Chondrocyte (in vitro differentiated cells): ENCODE measurements around the gene TIE1. TPM values are rescaled to one million over a fixed set of nuclear protein-coding genes. Genes with fewer than 3 reads are reported as not detected.

ENCODE experiments used
- DNase-seq: peaks from one replicate; pipeline ENCODE4 v3.0.0; 2021; ENCODE audit warnings: mixed read lengths, low spot score
- H3K27ac Mint-ChIP-seq: one replicate; pipeline ENCODE4 v1.8.0; 2021; ENCODE audit warnings: mild to moderate bottlenecking, moderate library complexity, mixed read lengths; ENCODE audit not compliant: unreplicated experiment
- H3K27me3 Mint-ChIP-seq: 2 replicates; pipeline ENCODE4 v1.8.0; 2021; ENCODE audit warnings: low read depth, mixed read lengths
- H3K36me3 Mint-ChIP-seq: 2 replicates; pipeline ENCODE4 v1.8.0; 2021; ENCODE audit warnings: low read depth, mixed read lengths
- H3K4me1 Mint-ChIP-seq: 2 replicates; pipeline ENCODE4 v1.8.0; 2021; ENCODE audit warnings: low read depth, mild to moderate bottlenecking, mixed read lengths
- H3K4me3 Mint-ChIP-seq: one replicate; pipeline ENCODE4 v1.8.0; 2021; ENCODE audit warnings: mild to moderate bottlenecking, moderate library complexity, mixed read lengths; ENCODE audit not compliant: unreplicated experiment
- H3K9me3 Mint-ChIP-seq: 2 replicates; pipeline ENCODE4 v1.8.0; 2021; ENCODE audit warnings: low read depth, mixed read lengths
- total RNA-seq: library from RNA; stranded (reverse); gene quantifications from 3 replicates; pipeline ENCODE4 v1.2.1, GENCODE V29; 2021
- TF ChIP-seq, protein P1 (sequence below): fragments of 200-600 bp; sonication (generic); IDR thresholded peaks from 2 replicates; pipeline ENCODE4 v1.5.0; 2021; ENCODE audit warnings: antibody characterized with exemption, mild to moderate bottlenecking, moderate library complexity

Gene TIE1
- total RNA-seq, 1 donor from 2014 or later: not detected

DNA sequence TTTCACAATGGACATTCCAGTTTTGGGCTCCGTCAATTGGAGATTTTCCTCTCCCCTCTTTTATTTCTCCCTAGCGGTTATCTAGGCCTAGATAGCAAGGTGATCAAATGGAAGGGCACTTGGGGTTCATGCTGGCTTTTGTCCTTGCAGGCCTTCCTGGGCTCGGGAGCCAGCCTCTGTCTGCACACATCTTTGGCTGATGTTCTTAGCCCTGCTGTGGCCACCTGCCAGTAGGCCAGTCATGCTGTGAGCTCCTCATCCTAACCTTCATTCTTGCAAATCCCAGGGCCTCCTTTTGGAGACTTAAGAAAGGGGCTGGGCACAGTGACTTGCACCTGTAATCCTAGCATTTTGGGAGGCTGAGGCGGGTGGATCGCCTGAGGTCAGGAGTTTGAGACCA lies 13.5 kb downstream of the TIE1 start:
- Mint-ChIP-seq H3K4me1 (no peaks in the 10 kb centered on the region), H3K27ac (no peak overlapping the region), H3K27me3 (no peaks in the 10 kb centered on the region), H3K36me3 (no peaks in the 10 kb centered on the region), H3K4me3 (no peak overlapping the region), H3K9me3 (no peaks in the 10 kb centered on the region)
- DNase-seq: peak; percentile 33
- TF ChIP-seq, protein P1, sequence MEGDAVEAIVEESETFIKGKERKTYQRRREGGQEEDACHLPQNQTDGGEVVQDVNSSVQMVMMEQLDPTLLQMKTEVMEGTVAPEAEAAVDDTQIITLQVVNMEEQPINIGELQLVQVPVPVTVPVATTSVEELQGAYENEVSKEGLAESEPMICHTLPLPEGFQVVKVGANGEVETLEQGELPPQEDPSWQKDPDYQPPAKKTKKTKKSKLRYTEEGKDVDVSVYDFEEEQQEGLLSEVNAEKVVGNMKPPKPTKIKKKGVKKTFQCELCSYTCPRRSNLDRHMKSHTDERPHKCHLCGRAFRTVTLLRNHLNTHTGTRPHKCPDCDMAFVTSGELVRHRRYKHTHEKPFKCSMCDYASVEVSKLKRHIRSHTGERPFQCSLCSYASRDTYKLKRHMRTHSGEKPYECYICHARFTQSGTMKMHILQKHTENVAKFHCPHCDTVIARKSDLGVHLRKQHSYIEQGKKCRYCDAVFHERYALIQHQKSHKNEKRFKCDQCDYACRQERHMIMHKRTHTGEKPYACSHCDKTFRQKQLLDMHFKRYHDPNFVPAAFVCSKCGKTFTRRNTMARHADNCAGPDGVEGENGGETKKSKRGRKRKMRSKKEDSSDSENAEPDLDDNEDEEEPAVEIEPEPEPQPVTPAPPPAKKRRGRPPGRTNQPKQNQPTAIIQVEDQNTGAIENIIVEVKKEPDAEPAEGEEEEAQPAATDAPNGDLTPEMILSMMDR: no peak

DNA sequence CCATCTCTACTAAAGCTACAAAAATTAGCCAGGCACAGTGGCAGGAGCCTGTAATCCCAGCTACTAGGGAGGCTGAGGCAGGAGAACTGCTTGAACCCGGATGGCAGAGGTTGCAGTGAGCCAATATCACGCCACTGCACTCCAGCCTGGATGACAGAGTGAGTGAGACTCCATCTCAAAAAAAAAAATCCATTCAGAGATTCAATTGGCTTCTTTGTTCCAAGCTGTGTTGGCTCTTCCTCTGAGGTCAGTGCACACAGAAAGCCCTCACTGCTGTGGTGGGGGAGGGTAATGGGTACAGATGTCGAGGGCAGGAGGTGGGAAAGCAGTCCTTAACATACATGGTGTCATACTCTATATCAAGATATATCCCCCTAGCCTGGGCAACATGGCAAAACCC lies 14.7 kb downstream of the TIE1 start:
- Mint-ChIP-seq H3K27me3 (no peaks in the 10 kb centered on the region), H3K4me3 (no peak overlapping the region), H3K9me3 (no peaks in the 10 kb centered on the region), H3K4me1 (no peaks in the 10 kb centered on the region), H3K27ac (no peak overlapping the region), H3K36me3 (no peaks in the 10 kb centered on the region)
- no peak for DNase-seq
- TF ChIP-seq, protein P1: no peak

DNA sequence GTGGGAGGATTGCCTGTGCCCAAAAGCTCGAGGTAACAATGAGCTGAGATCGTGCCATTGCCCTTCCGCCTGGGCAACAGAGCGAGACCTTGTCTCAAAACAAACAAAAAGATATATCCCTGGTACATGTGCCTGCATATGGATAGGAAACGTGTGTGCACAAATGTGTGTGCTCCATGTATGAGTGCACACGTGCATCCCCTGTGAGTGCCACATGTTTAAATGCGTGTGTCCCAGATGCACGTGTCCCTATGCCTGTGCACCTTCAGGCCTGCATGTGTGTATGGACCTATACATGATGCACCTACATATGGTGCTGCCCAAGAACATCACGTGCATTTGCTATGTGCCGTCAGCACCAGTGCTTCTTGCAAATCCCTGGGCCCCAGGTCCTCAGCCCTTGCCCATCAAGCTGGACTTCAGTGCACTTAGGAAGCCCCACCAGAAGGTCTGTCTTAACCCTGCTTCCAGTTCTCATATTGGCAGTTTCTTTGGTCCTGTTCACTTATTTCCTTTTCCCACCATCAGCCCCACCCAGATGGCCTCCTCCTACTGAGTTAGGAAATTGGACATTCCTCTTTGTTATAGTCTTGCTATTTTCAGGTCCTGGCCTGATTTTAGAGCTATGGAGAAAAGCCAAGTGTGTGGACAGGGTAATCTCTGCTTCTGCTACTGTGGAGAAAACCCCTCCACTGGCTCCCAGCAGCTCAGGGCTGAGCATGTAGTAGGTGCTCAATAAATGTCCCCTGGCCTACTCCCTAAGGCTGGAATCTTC lies 15.4 kb downstream of the TIE1 start:
- Mint-ChIP-seq H3K4me3 (no peak overlapping the region), H3K36me3 (no peaks in the 10 kb centered on the region), H3K27me3 (no peaks in the 10 kb centered on the region), H3K27ac (no peak overlapping the region), H3K4me1 (no peaks in the 10 kb centered on the region), H3K9me3 (no peaks in the 10 kb centered on the region)
- TF ChIP-seq, protein P1: no peak
- DNase-seq: no peak

DNA sequence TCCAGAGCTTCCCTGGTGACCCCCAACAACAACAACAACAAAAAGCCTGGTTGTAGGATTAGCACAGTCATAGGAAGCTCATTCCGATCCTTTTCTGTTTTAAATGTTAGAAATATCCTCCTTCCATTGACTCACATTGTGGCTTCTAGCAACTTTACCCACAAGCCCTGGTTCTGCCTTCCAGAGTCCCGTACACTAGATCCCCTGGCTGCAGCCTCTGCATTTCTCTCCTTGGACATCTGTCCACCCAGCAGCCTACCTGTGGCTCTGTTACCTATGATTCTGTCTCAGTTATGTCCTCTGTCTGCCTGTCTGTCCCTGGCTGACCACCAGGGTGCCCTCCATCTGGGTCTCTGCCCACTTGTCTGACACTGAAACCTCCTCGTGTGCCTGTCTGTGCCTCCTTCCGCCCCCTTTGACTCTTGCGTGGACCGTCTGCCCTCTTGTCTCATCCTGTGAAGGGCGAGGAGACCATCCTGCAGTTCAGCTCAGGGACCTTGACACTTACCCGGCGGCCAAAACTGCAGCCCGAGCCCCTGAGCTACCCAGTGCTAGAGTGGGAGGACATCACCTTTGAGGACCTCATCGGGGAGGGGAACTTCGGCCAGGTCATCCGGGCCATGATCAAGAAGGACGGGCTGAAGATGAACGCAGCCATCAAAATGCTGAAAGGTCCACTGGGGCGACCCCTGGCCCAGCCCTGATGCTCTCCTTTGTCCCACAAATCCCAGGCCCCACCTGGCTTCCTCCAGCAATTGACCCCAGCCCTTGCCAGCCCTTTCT lies 16.1 kb downstream of the TIE1 start:
- H3K36me3 Mint-ChIP-seq: no peaks in the 10 kb centered on the region

More for the DNA sequence above, 16.1 kb downstream of the TIE1 start:
- Mint-ChIP-seq H3K4me1 (no peaks in the 10 kb centered on the region), H3K27ac (no peak overlapping the region), H3K27me3 (no peaks in the 10 kb centered on the region), H3K4me3 (no peak overlapping the region), H3K9me3 (no peaks in the 10 kb centered on the region)
- DNase-seq: peak; percentile 39
- TF ChIP-seq, protein P1: peak; percentile 34
